Fibroblast of the aortic adventitia (primary cell): Measurements from ENCODE around the gene TMEM51. TPM values are rescaled to one million over a fixed set of nuclear protein-coding genes. Genes with fewer than 3 reads are reported as not detected.

Source experiments
- DNase-seq: peaks from one replicate; pipeline ENCODE4 v3.0.0-alpha.2; 2010; ENCODE audit warnings: low read depth
- H3K4me3 ChIP-seq: 2 replicates; pipeline ENCODE4 v1.5.1; 2011; ENCODE audit warnings: low read depth, mild to moderate bottlenecking, control low read depth, low read length, moderate library complexity
- total RNA-seq: library from RNA; depleted of rRNA; stranded (reverse); fragments of >200 nt; gene quantifications from 2 replicates; pipeline ENCODE4 v1.2.3, GENCODE V29; 2012; ENCODE audit warnings: low replicate concordance
- TF ChIP-seq, protein P1 (sequence below): IDR thresholded peaks from 2 replicates; pipeline ENCODE4 v1.5.1; 2011; ENCODE audit warnings: mild to moderate bottlenecking, low read length, control low read depth, inconsistent platforms; ENCODE audit not compliant: insufficient read depth

Gene TMEM51
- total RNA-seq, 1 donor: 1.4 TPM

- TF ChIP-seq, protein P1, sequence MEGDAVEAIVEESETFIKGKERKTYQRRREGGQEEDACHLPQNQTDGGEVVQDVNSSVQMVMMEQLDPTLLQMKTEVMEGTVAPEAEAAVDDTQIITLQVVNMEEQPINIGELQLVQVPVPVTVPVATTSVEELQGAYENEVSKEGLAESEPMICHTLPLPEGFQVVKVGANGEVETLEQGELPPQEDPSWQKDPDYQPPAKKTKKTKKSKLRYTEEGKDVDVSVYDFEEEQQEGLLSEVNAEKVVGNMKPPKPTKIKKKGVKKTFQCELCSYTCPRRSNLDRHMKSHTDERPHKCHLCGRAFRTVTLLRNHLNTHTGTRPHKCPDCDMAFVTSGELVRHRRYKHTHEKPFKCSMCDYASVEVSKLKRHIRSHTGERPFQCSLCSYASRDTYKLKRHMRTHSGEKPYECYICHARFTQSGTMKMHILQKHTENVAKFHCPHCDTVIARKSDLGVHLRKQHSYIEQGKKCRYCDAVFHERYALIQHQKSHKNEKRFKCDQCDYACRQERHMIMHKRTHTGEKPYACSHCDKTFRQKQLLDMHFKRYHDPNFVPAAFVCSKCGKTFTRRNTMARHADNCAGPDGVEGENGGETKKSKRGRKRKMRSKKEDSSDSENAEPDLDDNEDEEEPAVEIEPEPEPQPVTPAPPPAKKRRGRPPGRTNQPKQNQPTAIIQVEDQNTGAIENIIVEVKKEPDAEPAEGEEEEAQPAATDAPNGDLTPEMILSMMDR: no peak
- no peak overlapping the region for H3K4me3 ChIP-seq
- DNase-seq: no peak
Measured at GRCh38 chr1:15146142-15146680, 7.3 kb upstream of the TMEM51 start.

- peak; percentile 35 for DNase-seq
- H3K4me3 ChIP-seq: no peak overlapping the region
- TF ChIP-seq, protein P1: no peak
Measured at GRCh38 chr1:15146971-15147376, 6.6 kb upstream of the TMEM51 start.

- TF ChIP-seq, protein P1: no peak
- no peak overlapping the region for H3K4me3 ChIP-seq
- no peak for DNase-seq
Measured at GRCh38 chr1:15148004-15148403, 5.5 kb upstream of the TMEM51 start.

DNA sequence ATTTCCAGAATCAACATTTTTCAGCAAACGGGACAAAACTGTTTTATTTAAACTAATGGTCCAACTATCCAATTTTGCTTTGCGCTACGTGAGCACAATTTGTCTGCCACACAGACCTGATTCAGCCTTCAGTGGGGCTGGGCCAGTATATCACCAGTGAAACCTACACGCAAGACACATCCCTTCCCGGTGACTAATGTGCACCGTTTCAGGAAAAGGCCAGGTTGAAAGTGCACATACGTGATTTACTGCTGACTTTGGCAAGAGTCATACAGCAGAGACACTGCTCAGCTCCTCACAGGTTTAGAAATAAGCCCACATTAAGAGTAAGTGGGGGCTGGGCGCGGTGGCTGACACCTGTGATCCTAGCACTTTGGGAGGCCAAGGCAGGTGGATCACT, 5.1 kb upstream of the TMEM51 start:
- TF ChIP-seq, protein P1: no peak
- no peak overlapping the region for H3K4me3 ChIP-seq
- no peak for DNase-seq

DNA sequence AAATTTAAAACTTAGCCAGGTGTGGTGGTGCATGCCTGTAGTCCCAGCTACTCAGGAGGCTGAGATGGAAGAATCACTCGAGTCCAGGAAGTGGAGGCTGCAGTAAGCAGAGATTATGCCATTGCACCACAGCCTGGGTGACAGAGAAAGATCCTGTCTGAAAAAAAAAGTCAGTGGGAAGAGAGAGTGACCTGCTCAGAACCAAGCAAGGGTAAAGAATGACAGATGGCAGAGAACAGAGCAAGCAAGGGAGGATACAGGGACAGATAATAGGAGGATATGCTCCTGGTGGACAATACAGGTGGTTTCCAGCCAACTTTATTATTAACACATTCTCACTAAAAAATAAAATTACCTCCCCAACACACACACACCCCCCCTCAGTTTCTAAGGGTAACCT, 4.6 kb upstream of the TMEM51 start:
- TF ChIP-seq, protein P1: no peak
- H3K4me3 ChIP-seq: no peak overlapping the region
- DNase-seq: no peak

- H3K4me3 ChIP-seq: no peak overlapping the region
- no peak for DNase-seq
- TF ChIP-seq, protein P1: no peak
Measured at GRCh38 chr1:15150376-15150775, 3.2 kb upstream of the TMEM51 start.

DNA sequence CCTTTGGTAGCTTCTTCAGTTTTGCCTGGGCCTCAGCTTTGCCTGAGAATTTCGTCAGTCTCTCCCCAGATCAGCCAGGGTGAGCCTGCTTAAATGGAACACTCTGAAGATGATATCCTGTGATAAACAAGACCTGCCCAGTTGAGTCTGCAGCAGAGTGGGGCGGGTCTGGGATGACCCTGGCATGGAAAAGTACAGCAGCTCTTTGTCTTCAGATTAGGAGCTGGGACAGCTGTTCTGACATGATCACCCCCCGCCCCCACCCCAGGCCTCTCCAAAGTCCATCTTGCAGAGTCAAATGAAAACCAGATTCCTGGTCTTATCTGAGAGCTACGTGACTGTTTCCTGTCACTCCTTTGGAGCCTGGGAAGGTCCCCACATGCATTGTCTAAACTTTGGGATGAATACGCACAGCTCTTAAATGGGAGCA, 2.2 kb upstream of the TMEM51 start:
- H3K4me3 ChIP-seq: no peak overlapping the region
- TF ChIP-seq, protein P1: no peak
- DNase-seq: no peak
